Measurements from ENCODE around the gene CFAP20DC.

Gene CFAP20DC

DNA sequence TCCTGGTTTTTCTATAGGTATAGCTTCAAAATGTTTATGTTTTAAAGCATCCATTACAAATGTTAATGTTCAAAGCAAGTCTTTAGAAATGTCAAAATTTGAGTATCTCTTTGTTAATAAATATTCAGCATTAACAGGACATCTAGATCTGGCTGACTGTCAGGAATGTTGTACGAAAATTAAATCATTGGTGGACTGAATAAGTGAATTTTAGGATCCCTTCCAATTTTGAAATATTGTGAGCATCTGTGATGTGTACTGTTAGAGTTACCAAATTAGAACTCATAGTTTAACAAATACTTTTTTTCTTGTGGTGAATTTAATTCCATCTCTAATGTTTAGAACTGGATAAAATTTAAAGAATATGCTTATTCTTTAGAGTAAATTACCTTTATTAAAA lies 30.1 kb upstream of the CFAP20DC start:
- H3K9me3 ChIP-seq (ENCODE audit: insufficient read depth, low read length): no peaks in the 10 kb centered on the region
- peaks cover 25% of the 10 kb centered on the region; the same call in 1 of the 2 replicates for H3K27me3 ChIP-seq (ENCODE audit: low read depth, low read length)
- no peak overlapping the region for H2AFZ ChIP-seq (ENCODE audit: low read depth, low read length)
- H3K9ac ChIP-seq (ENCODE audit: low read length): no peak overlapping the region
- no peaks in the 10 kb centered on the region for H3K36me3 ChIP-seq (replicated peaks; ENCODE audit: low read depth, low read length)
- H3K27ac ChIP-seq (ENCODE audit: low read length): no peak overlapping the region
- no peak for TF ChIP-seq EZH2phosphoT487 (IDR thresholded peaks at IDR 0.05; ENCODE audit: low read depth)
- TF ChIP-seq, protein P1, sequence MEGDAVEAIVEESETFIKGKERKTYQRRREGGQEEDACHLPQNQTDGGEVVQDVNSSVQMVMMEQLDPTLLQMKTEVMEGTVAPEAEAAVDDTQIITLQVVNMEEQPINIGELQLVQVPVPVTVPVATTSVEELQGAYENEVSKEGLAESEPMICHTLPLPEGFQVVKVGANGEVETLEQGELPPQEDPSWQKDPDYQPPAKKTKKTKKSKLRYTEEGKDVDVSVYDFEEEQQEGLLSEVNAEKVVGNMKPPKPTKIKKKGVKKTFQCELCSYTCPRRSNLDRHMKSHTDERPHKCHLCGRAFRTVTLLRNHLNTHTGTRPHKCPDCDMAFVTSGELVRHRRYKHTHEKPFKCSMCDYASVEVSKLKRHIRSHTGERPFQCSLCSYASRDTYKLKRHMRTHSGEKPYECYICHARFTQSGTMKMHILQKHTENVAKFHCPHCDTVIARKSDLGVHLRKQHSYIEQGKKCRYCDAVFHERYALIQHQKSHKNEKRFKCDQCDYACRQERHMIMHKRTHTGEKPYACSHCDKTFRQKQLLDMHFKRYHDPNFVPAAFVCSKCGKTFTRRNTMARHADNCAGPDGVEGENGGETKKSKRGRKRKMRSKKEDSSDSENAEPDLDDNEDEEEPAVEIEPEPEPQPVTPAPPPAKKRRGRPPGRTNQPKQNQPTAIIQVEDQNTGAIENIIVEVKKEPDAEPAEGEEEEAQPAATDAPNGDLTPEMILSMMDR (IDR thresholded peaks at IDR 0.05; ENCODE audit: low read depth, low read length): no peak
- H3K4me3 ChIP-seq (ENCODE audit: low read length): no peak overlapping the region
- H4K20me1 ChIP-seq (ENCODE audit: insufficient read depth, low read length): no peaks in the 10 kb centered on the region
- no peak overlapping the region for H3K4me2 ChIP-seq (ENCODE audit: low read length)
- no peaks in the 10 kb centered on the region for H3K4me1 ChIP-seq (ENCODE audit: low read length)
- H3K79me2 ChIP-seq (ENCODE audit: low read length): no peaks in the 10 kb centered on the region

DNA sequence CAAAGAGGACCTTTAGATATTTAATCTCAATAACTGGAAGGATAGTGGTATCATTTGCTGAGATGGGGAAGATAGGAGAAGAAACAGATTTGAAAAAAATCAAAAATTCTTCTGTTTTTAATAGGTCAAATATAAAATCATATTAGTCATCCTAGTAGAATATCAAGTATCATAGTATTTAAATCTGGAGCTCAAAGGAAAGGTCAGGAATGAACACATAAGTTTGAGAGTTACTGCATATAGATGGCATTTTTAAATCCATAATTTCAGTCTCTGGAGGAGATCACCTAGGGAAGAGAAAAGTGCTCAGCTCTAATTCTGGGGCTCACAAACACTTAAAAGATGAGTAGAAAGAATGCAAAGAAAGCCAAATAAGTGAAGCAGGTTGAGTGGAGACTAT lies 24.9 kb upstream of the CFAP20DC start:
- Histone ChIP-seq H3K79me2 (ENCODE audit: low read length) (no peaks in the 10 kb centered on the region), H3K36me3 (replicated peaks; ENCODE audit: low read depth, low read length) (no peaks in the 10 kb centered on the region), H3K9ac (ENCODE audit: low read length) (no peak overlapping the region), H3K4me1 (ENCODE audit: low read length) (no peaks in the 10 kb centered on the region), H3K27ac (ENCODE audit: low read length) (no peak overlapping the region), H3K4me2 (ENCODE audit: low read length) (no peak overlapping the region), H3K9me3 (ENCODE audit: insufficient read depth, low read length) (no peaks in the 10 kb centered on the region), H3K4me3 (ENCODE audit: low read length) (no peak overlapping the region), H2AFZ (ENCODE audit: low read depth, low read length) (no peak overlapping the region), H3K27me3 (ENCODE audit: low read depth, low read length) (peaks cover 25% of the 10 kb centered on the region), H4K20me1 (ENCODE audit: insufficient read depth, low read length) (no peaks in the 10 kb centered on the region)
- TF ChIP-seq, protein P1 (IDR thresholded peaks at IDR 0.05; ENCODE audit: low read depth, low read length): no peak
- TF ChIP-seq EZH2phosphoT487 (IDR thresholded peaks at IDR 0.05; ENCODE audit: low read depth): no peak

DNA sequence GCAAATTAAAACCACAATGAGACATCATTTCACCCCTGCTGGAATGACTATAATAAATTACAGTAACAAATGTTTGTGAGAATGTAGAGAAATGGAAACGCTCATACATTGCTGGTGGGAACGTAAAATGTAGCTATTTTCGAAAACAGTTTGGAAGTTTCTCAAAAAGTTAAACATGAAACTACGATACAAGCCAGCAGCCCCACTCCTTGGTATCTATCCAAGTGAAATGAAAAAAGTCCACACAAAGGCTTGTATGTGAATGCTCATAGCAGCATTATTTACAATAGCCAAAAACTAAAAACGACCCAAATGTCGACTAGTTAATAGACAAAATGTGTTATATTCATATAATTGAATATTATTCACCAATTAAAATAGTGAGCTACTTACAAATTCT lies 22.9 kb upstream of the CFAP20DC start:
- Histone ChIP-seq H3K27ac (ENCODE audit: low read length) (no peak overlapping the region), H4K20me1 (ENCODE audit: insufficient read depth, low read length) (no peaks in the 10 kb centered on the region), H2AFZ (ENCODE audit: low read depth, low read length) (no peak overlapping the region), H3K27me3 (ENCODE audit: low read depth, low read length) (peaks cover 17% of the 10 kb centered on the region), H3K4me2 (ENCODE audit: low read length) (no peak overlapping the region), H3K36me3 (replicated peaks; ENCODE audit: low read depth, low read length) (no peaks in the 10 kb centered on the region), H3K9ac (ENCODE audit: low read length) (no peak overlapping the region), H3K79me2 (ENCODE audit: low read length) (no peaks in the 10 kb centered on the region), H3K9me3 (ENCODE audit: insufficient read depth, low read length) (no peaks in the 10 kb centered on the region), H3K4me1 (ENCODE audit: low read length) (no peaks in the 10 kb centered on the region), H3K4me3 (ENCODE audit: low read length) (no peak overlapping the region)
- TF ChIP-seq, protein P1 (IDR thresholded peaks at IDR 0.05; ENCODE audit: low read depth, low read length): no peak
- TF ChIP-seq EZH2phosphoT487 (IDR thresholded peaks at IDR 0.05; ENCODE audit: low read depth): no peak

DNA sequence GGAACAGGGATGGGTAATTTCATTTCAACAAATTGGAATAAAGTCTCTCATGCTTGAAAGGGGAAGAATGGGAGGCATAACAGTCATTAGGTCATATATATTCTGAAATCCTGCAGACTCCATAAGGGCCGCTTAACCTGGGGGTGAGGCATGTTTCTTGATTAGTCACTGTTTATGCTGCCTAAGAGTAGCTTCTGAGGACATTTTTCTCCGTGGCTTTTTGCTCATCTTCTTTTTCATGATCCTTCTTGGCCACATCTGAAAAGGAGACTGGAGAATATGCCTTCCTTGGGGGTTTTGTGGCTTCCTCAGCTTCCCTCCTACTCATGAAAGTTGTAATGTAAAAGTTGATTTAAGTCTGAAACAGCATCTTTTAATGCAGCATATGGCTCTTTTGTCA lies 20.0 kb upstream of the CFAP20DC start:
- Histone ChIP-seq H3K79me2 (ENCODE audit: low read length) (no peaks in the 10 kb centered on the region), H3K27me3 (ENCODE audit: low read depth, low read length) (peaks cover 17% of the 10 kb centered on the region), H3K9me3 (ENCODE audit: insufficient read depth, low read length) (no peaks in the 10 kb centered on the region), H3K9ac (ENCODE audit: low read length) (no peak overlapping the region), H3K36me3 (replicated peaks; ENCODE audit: low read depth, low read length) (no peaks in the 10 kb centered on the region), H3K4me3 (ENCODE audit: low read length) (no peak overlapping the region), H3K4me2 (ENCODE audit: low read length) (no peak overlapping the region), H4K20me1 (ENCODE audit: insufficient read depth, low read length) (no peaks in the 10 kb centered on the region), H3K4me1 (ENCODE audit: low read length) (no peaks in the 10 kb centered on the region), H3K27ac (ENCODE audit: low read length) (no peak overlapping the region), H2AFZ (ENCODE audit: low read depth, low read length) (no peak overlapping the region)
- TF ChIP-seq, protein P1 (IDR thresholded peaks at IDR 0.05; ENCODE audit: low read depth, low read length): no peak
- TF ChIP-seq EZH2phosphoT487 (IDR thresholded peaks at IDR 0.05; ENCODE audit: low read depth): no peak

All from OCI-LY3 (cell line).